GM19351 (cell line): Measurements from ENCODE around the gene RDH5.

Experiments used
- ATAC-seq: cut with Tn5 transposase; IDR thresholded peaks from one replicate; pipeline ENCODE4 v1.9.1; 2021; ENCODE audit warnings: mild to moderate bottlenecking, moderate library complexity; ENCODE audit not compliant: unreplicated experiment

Gene RDH5

GRCh38 chr12:55720071-55720564 lies at the start of gene RDH5:
TSS of gene RDH5 (plus strand) at chr12:55720393. CDS start at chr12:55721185, 792 bp downstream.
- ATAC-seq = no peak

GRCh38 chr12:55671746-55672145 lies 48.4 kb upstream of the RDH5 start:
- ATAC-seq = no peak

GRCh38 chr12:55673638-55674037 lies 46.6 kb upstream of the RDH5 start:
- peak; percentile 100 for ATAC-seq

GRCh38 chr12:55675666-55676065 lies 44.5 kb upstream of the RDH5 start:
- no peak for ATAC-seq

GRCh38 chr12:55676707-55677106 lies 43.5 kb upstream of the RDH5 start:
- no peak for ATAC-seq

- ATAC-seq = no peak
These were observed 40.5 kb upstream of the RDH5 start for GRCh38 chr12:55679691-55680090.

- ATAC-seq = peak; percentile 43
These were observed 38.8 kb upstream of the RDH5 start for GRCh38 chr12:55681142-55682077.

- ATAC-seq = peak; percentile 16
These were observed 38.0 kb upstream of the RDH5 start for GRCh38 chr12:55682087-55682796.

- ATAC-seq = no peak
These were observed 36.5 kb upstream of the RDH5 start for GRCh38 chr12:55683676-55684075.

- no peak for ATAC-seq
These were observed 35.3 kb upstream of the RDH5 start for GRCh38 chr12:55684761-55685370.

- no peak for ATAC-seq
These were observed 34.5 kb upstream of the RDH5 start for GRCh38 chr12:55685671-55686070.

- no peak for ATAC-seq
These were observed 33.7 kb upstream of the RDH5 start for GRCh38 chr12:55686366-55687010.

- ATAC-seq = peak; percentile 96
These were observed 32.4 kb upstream of the RDH5 start for GRCh38 chr12:55687746-55688145.

- no peak for ATAC-seq
These were observed 31.2 kb upstream of the RDH5 start for GRCh38 chr12:55688716-55689655.

GRCh38 chr12:55692631-55693322 lies 27.4 kb upstream of the RDH5 start:
- ATAC-seq = no peak

- ATAC-seq = no peak
These were observed 26.6 kb upstream of the RDH5 start for GRCh38 chr12:55693323-55694187.

GRCh38 chr12:55694188-55694515 lies 26.0 kb upstream of the RDH5 start:
- no peak for ATAC-seq

GRCh38 chr12:55694651-55695050 lies 25.5 kb upstream of the RDH5 start:
- ATAC-seq = no peak
